ENCODE data around the gene NDUFB2.

NDUFB2 gene

DNA sequence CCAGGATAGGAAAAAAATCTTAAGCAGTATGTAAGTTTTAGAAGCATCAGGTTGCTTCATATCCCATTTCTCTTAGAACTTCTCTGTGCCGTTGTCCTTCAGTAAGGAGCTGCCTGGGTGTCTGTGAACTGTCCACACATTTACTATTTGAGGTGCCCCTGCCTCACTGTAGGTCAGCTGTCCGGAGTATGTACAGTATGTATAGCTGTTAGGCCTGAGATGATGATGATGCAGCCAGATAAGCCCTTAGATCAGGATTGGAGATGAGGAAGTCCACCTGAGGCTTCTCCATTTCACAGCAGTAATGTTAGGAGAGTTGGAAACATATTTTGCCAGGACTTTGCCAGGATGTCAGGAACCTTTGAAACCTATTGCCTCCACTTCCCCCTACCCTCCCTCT, 7.7 kb downstream of the NDUFB2 start:
- ChIA-PET POLR2A (no interaction called here), CTCF (no interaction called here)
- Histone ChIP-seq H3K9me3 (ENCODE audit: control insufficient read depth, insufficient read depth, low read depth, low read length) (no peaks in the 10 kb centered on the region), H3K4me3 (ENCODE audit: low read depth, low read length) (no peak overlapping the region), H3K4me1 (ENCODE audit: control insufficient read depth, insufficient read depth, low read length) (no peaks in the 10 kb centered on the region), H3K36me3 (ENCODE audit: control insufficient read depth in 2 of 2, insufficient read depth in 1 of 2, low read length in 2 of 2) (peaks cover 20 to 43% of the 10 kb centered on the region in 2 experiments), H3K27ac (ENCODE audit: extremely low read depth, low read depth, low read length) (no peak overlapping the region)
- TF ChIP-seq ZNF768 (tag by site-specific recombination; IDR thresholded peaks at IDR 0.05): no peak
- no peak for TF ChIP-seq HOXA7 (CRISPR knock-in tag; IDR thresholded peaks at IDR 0.05; ENCODE audit: borderline replicate concordance)
- TF ChIP-seq SETDB1 (IDR thresholded peaks at IDR 0.05; ENCODE audit: insufficient read length, low read length): no peak
- TF ChIP-seq ZNF473 (tag by site-specific recombination; IDR thresholded peaks at IDR 0.05): no peak
- TF ChIP-seq ZNF76 (tag by site-specific recombination; IDR thresholded peaks at IDR 0.05; ENCODE audit: borderline replicate concordance, low read depth): no peak
- no peak for TF ChIP-seq ZXDB (tag by site-specific recombination; IDR thresholded peaks at IDR 0.05)
- TF ChIP-seq, protein P1, sequence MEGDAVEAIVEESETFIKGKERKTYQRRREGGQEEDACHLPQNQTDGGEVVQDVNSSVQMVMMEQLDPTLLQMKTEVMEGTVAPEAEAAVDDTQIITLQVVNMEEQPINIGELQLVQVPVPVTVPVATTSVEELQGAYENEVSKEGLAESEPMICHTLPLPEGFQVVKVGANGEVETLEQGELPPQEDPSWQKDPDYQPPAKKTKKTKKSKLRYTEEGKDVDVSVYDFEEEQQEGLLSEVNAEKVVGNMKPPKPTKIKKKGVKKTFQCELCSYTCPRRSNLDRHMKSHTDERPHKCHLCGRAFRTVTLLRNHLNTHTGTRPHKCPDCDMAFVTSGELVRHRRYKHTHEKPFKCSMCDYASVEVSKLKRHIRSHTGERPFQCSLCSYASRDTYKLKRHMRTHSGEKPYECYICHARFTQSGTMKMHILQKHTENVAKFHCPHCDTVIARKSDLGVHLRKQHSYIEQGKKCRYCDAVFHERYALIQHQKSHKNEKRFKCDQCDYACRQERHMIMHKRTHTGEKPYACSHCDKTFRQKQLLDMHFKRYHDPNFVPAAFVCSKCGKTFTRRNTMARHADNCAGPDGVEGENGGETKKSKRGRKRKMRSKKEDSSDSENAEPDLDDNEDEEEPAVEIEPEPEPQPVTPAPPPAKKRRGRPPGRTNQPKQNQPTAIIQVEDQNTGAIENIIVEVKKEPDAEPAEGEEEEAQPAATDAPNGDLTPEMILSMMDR (tag by site-specific recombination; IDR thresholded peaks at IDR 0.05): no peak
- TF ChIP-seq ZNF776 (tag by site-specific recombination; IDR thresholded peaks at IDR 0.05; ENCODE audit: borderline replicate concordance): no peak
- no peak for TF ChIP-seq KLF16 (tag by site-specific recombination; IDR thresholded peaks at IDR 0.05)
- no peak for TF ChIP-seq YY2 (tag by site-specific recombination; IDR thresholded peaks at IDR 0.05)
- TF ChIP-seq ZNF654 (tag by site-specific recombination; IDR thresholded peaks at IDR 0.05; ENCODE audit: low read depth): no peak
- TF ChIP-seq ZNF571 (tag by site-specific recombination; IDR thresholded peaks at IDR 0.05): no peak
- TF ChIP-seq ZNF660 (tag by site-specific recombination; IDR thresholded peaks at IDR 0.05): no peak
- no peak for TF ChIP-seq ZNF112 (tag by site-specific recombination; IDR thresholded peaks at IDR 0.05)
- TF ChIP-seq, protein P2, sequence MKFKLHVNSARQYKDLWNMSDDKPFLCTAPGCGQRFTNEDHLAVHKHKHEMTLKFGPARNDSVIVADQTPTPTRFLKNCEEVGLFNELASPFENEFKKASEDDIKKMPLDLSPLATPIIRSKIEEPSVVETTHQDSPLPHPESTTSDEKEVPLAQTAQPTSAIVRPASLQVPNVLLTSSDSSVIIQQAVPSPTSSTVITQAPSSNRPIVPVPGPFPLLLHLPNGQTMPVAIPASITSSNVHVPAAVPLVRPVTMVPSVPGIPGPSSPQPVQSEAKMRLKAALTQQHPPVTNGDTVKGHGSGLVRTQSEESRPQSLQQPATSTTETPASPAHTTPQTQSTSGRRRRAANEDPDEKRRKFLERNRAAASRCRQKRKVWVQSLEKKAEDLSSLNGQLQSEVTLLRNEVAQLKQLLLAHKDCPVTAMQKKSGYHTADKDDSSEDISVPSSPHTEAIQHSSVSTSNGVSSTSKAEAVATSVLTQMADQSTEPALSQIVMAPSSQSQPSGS (tag by site-specific recombination; IDR thresholded peaks at IDR 0.05; ENCODE audit: low read depth): no peak

DNA sequence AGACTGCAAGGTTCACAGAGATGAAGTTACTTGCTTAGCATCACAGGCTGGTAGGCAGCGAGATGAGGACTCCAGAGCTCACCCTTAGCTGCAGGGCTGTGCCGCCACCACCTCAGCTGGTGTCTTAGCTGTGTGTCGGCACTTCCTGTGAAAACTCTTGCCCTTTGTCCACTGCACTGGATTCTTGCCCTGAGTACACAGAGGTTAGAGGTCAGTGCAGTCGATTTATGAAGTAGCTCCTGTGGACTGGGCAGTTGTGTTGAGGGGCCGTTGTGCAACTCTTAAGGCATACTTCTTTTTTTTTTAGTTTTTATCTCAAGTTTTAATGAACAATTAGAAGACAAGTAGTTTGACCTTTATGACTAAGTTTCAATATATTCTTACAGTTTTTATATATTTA, 10.6 kb downstream of the NDUFB2 start:
- ChIA-PET POLR2A (no interaction called here), CTCF (no interaction called here)
- no peaks in the 10 kb centered on the region for H3K4me1 ChIP-seq (ENCODE audit: control insufficient read depth, insufficient read depth, low read length)
- H3K27ac ChIP-seq (ENCODE audit: extremely low read depth, low read depth, low read length): no peak overlapping the region
- no peak overlapping the region for H3K4me3 ChIP-seq (ENCODE audit: low read depth, low read length)
- peaks cover 20 to 38% of the 10 kb centered on the region in 2 experiments for H3K36me3 ChIP-seq (ENCODE audit: control insufficient read depth in 2 of 2, insufficient read depth in 1 of 2, low read length in 2 of 2)
- TF ChIP-seq ZNF140 (tag by site-specific recombination; IDR thresholded peaks at IDR 0.05): no peak
- TF ChIP-seq ZNF791 (tag by site-specific recombination; IDR thresholded peaks at IDR 0.05): no peak
- no peak for TF ChIP-seq ZNF629 (tag by site-specific recombination; IDR thresholded peaks at IDR 0.05)
- no peak for TF ChIP-seq ZNF10 (tag by site-specific recombination; IDR thresholded peaks at IDR 0.05)
- no peak for TF ChIP-seq ZNF19 (tag by site-specific recombination; IDR thresholded peaks at IDR 0.05; ENCODE audit: low read depth)
- no peak for TF ChIP-seq MYNN (tag by site-specific recombination; IDR thresholded peaks at IDR 0.05; ENCODE audit: borderline replicate concordance)
- no peak for TF ChIP-seq SP3 (tag by site-specific recombination; IDR thresholded peaks at IDR 0.05)
- TF ChIP-seq ZNF596 (tag by site-specific recombination; IDR thresholded peaks at IDR 0.05): no peak
- no peak for TF ChIP-seq ZNF830 (tag by site-specific recombination; IDR thresholded peaks at IDR 0.05; ENCODE audit: low read depth)
- no peak for TF ChIP-seq ZBTB20 (tag by site-specific recombination; IDR thresholded peaks at IDR 0.05)
- no peak for TF ChIP-seq ZNF560 (tag by site-specific recombination; IDR thresholded peaks at IDR 0.05; ENCODE audit: borderline replicate concordance)
- TF ChIP-seq KLF9 (tag by site-specific recombination; IDR thresholded peaks at IDR 0.05; ENCODE audit: low read depth): no peak
- no peak for TF ChIP-seq ZNF501 (tag by site-specific recombination; IDR thresholded peaks at IDR 0.05)
- TF ChIP-seq ZNF514 (tag by site-specific recombination; IDR thresholded peaks at IDR 0.05): no peak
- no peak for TF ChIP-seq ZNF777 (tag by site-specific recombination; IDR thresholded peaks at IDR 0.05; ENCODE audit: borderline replicate concordance)
- no peak for TF ChIP-seq GLIS2 (tag by site-specific recombination; IDR thresholded peaks at IDR 0.05)
- no peak for TF ChIP-seq ZNF311 (tag by site-specific recombination; IDR thresholded peaks at IDR 0.05; ENCODE audit: borderline replicate concordance)
- no peaks in the 10 kb centered on the region for H3K9me3 ChIP-seq (ENCODE audit: control insufficient read depth, insufficient read depth, low read depth, low read length)
